AG04450 (cell line): ENCODE results near the gene DNAAF2. TPM values are rescaled to one million over a fixed set of nuclear protein-coding genes. Genes with fewer than 3 reads are reported as not detected.
"Not testable (repeated sequence)": the region's sequence is repeated elsewhere in the genome, so short reads cannot be mapped to it uniquely, and the experiment has no call there.

Experiments used
- CTCF ChIA-PET: fragments of 300-600, 350-600 bp; formaldehyde crosslinking; extraction: SDS; loops from one replicate; lab custom pipeline; 2022; ENCODE audit warnings: antibody characterized with exemption, inconsistent platforms; lab: Charles Lee
- POLR2A ChIA-PET: fragments of 350-600 bp; formaldehyde crosslinking; extraction: SDS; loops from one replicate; lab custom pipeline; 2021; ENCODE audit warnings: antibody characterized with exemption, inconsistent platforms; lab: Yijun Ruan, JAX
- DNase-seq: peaks from one replicate; pipeline ENCODE4 v3.0.0-alpha.2; 2011; ENCODE audit warnings: low read depth, low spot score
- H3K27ac ChIP-seq: one replicate; pipeline ENCODE4 v1.5.1; 2012; ENCODE audit warnings: low read depth, low read length, control low read depth
- H3K27me3 ChIP-seq: one replicate; pipeline ENCODE4 v1.6.0; 2012; ENCODE audit warnings: low read length; ENCODE audit not compliant: control insufficient read depth, insufficient read depth
- H3K4me3 ChIP-seq: 2 replicates; pipeline ENCODE4 v1.5.1; 2011; ENCODE audit warnings: mild to moderate bottlenecking, low read depth, low read length, control low read depth
- H3K9me3 ChIP-seq: 2 replicates; pipeline ENCODE4 v1.5.1; 2012; ENCODE audit warnings: low read length; ENCODE audit not compliant: control insufficient read depth, insufficient read depth
- polyA plus RNA-seq: library from polyadenylated mRNA; depleted of rRNA; stranded (reverse); fragments of >200 nt; gene quantifications from 2 replicates; pipeline ENCODE4 v1.2.3, GENCODE V29; 2011
- TF ChIP-seq, protein P1 (sequence below): IDR thresholded peaks from 2 replicates; pipeline ENCODE4 v1.5.1; 2011; ENCODE audit warnings: low read depth, low read length, control low read depth, inconsistent platforms

Gene DNAAF2
- polyA plus RNA-seq, 1 experiment = 9.1 TPM

DNA sequence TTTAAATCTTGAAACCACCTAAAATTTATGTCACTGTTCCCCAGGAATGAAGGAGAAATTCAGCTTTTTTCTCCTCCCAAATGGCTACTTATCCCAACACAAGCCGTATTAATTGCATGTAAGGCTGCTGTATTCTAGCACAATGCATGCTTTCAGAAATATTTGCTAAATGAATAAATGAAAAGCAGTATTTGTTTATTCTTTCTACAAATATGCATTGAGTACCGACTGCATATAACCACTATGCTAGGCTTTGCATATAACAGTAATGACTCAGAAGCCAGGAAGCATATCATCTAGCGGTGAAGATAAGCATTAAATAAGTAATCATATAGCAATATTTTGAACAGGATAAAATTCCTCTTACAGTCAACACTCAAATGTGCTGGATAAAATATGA lies 42.0 kb downstream of the DNAAF2 start:
- Histone ChIP-seq H3K4me3 (no peak overlapping the region), H3K27me3 (no peaks in the 10 kb centered on the region), H3K9me3 (no peaks in the 10 kb centered on the region), H3K27ac (peak overlapping the region; percentile 52)
- ChIA-PET POLR2A (interaction anchor here (0.6 kb wide), 2 partner anchors 28 to 411 kb away, joined by 3 to 4 read pairs; partner anchors contain the start of genes MGAT2 and RPL36AL), CTCF (no interaction called here)
- peak; percentile 60 for DNase-seq
- TF ChIP-seq, protein P1, sequence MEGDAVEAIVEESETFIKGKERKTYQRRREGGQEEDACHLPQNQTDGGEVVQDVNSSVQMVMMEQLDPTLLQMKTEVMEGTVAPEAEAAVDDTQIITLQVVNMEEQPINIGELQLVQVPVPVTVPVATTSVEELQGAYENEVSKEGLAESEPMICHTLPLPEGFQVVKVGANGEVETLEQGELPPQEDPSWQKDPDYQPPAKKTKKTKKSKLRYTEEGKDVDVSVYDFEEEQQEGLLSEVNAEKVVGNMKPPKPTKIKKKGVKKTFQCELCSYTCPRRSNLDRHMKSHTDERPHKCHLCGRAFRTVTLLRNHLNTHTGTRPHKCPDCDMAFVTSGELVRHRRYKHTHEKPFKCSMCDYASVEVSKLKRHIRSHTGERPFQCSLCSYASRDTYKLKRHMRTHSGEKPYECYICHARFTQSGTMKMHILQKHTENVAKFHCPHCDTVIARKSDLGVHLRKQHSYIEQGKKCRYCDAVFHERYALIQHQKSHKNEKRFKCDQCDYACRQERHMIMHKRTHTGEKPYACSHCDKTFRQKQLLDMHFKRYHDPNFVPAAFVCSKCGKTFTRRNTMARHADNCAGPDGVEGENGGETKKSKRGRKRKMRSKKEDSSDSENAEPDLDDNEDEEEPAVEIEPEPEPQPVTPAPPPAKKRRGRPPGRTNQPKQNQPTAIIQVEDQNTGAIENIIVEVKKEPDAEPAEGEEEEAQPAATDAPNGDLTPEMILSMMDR = peak; percentile 20

DNA sequence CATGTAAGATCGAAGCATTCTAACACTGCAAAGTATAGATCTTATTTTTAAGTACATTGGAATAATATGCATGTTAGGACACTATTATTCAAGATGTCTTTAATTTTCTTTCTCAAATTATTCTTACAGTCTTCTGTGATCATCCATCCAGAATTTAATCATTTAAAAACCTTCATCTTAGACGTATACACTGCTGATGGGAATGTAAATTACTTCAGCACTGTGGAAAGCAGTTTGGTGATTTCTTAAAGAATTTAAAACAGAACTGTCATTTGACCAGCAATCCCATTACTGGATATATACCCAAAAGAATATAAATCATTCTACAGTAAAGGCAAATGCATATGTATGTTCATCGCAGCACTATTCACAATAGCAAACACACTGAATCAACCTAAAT lies 45.7 kb downstream of the DNAAF2 start:
- POLR2A ChIA-PET = no interaction called here

DNA sequence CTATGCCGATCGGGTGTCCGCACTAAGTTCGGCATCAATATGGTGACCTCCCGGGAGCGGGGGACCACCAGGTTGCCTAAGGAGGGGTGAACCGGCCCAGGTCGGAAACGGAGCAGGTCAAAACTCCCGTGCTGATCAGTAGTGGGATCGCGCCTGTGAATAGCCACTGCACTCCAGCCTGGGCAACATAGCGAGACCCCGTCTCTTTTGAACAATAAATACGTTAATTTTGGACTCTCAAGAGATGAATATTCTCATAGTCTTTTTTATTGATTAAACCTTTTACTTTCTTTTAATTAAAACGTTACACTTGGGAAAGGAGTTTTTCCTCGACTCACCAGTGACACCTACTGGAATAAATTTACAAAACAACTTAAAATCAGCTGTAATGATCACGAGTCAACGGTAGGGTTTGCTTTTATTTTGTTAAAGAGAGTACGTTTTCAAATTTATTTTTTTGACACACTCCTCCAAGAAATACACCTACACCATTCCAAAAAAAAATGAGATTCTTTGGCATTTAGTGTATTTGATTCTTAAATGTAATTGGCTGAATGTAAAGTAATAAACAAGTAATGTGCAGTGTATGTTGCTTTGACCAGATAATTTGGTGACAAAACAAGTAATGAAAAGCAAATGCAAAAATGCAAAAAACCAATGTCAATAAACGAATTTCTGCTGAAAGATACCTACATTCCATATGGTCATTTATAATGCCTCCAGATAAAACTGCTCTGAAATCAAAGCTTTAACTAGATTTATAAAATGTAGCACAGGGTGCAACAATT lies 48.2 kb downstream of the DNAAF2 start:
- Histone ChIP-seq H3K27ac (peak overlapping the region; percentile 39), H3K27me3 (no peaks in the 10 kb centered on the region), H3K9me3 (no peaks in the 10 kb centered on the region), H3K4me3 (peak overlapping the region; percentile 39)
- CTCF ChIA-PET = interaction anchor here (0.6 to 3.7 kb wide), 14 partner anchors 8 to 181 kb away, joined by 3 to 37 read pairs (median 4); partner anchors contain the start of genes KLHDC2, MGAT2 and RPL36AL
- POLR2A ChIA-PET = interaction anchor here (0.6 to 1.9 kb wide), 8 partner anchors 8 to 222 kb away, joined by 3 to 21 read pairs (median 8); partner anchors contain the start of genes DNAAF2, KLHDC2, LRR1 and MGAT2
- TF ChIP-seq, protein P1 = peak; percentile 73
- DNase-seq = no peak

More for the DNA sequence above, 45.7 kb downstream of the DNAAF2 start:
- DNase-seq = no peak
- TF ChIP-seq, protein P1 = no peak
- Histone ChIP-seq H3K27ac (no peak overlapping the region), H3K9me3 (no peaks in the 10 kb centered on the region), H3K27me3 (no peaks in the 10 kb centered on the region), H3K4me3 (no peak overlapping the region)
- CTCF ChIA-PET = no interaction called here

DNA sequence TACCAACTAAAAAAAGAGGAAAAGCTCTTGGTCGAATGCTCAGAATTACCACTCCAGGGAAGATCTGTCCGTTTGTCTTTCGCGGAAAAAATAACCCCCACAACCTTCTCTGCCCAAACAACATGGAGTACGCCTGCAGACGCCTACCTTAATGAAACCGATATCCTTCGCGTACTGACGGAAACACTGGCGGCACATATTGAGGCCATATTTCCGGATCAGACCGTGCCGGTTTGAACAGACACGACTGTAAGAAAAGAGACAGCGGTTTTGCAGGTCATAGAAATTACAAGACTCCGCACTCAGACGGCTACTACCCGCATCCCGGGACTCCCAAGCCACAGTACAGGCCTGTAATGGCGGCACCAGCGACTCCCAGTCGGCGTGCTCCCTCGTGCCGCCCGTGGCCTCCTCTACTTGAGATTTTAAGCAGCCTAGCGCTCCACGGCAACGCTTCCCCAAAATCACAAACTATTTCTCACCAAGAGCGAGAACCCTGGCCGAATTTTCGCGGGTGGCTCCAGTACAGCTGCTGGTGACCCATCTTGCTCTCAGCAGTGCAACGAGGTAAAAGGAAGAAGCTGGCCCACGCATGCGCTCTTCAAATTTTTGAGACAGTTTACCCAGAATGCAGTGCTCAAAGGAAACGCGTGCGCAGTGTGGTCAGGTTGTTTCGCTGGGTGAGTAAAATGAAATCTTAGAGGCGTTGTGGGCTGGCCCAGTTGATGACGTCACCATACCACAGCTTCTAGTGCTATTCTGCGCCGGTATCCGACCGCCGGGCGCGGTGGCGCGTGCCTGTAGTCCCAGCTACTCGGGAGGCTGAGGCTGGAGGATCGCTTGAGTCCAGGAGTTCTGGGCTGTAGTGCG lies 49.0 kb downstream of the DNAAF2 start, which contains the start of gene RPS29:
RPS29 (minus strand) TSS at position 578 of the 870 bp plus-strand sequence; CDS start at position 544, 34 bp downstream.
- POLR2A ChIA-PET = interaction anchor here (0.6 to 1.9 kb wide), 10 partner anchors 9 to 223 kb away, joined by 3 to 21 read pairs (median 6); partner anchors contain the start of genes DNAAF2, KLHDC2, LRR1 and MGAT2
- peak; percentile 99 for DNase-seq
- H3K27ac ChIP-seq = peak within 1 kb of the TSS; percentile 67
- H3K9me3 ChIP-seq = no peaks in the 10 kb centered on the region
- H3K4me3 ChIP-seq = peak within 1 kb of the TSS; percentile 95
- H3K27me3 ChIP-seq = no peaks in the 10 kb centered on the region
- CTCF ChIA-PET = interaction anchor here (1.1 to 3.7 kb wide), 5 partner anchors 15 to 125 kb away, joined by 4 to 37 read pairs (median 8); no protein-coding TSS in a partner anchor
- TF ChIP-seq, protein P1 = no peak

DNA sequence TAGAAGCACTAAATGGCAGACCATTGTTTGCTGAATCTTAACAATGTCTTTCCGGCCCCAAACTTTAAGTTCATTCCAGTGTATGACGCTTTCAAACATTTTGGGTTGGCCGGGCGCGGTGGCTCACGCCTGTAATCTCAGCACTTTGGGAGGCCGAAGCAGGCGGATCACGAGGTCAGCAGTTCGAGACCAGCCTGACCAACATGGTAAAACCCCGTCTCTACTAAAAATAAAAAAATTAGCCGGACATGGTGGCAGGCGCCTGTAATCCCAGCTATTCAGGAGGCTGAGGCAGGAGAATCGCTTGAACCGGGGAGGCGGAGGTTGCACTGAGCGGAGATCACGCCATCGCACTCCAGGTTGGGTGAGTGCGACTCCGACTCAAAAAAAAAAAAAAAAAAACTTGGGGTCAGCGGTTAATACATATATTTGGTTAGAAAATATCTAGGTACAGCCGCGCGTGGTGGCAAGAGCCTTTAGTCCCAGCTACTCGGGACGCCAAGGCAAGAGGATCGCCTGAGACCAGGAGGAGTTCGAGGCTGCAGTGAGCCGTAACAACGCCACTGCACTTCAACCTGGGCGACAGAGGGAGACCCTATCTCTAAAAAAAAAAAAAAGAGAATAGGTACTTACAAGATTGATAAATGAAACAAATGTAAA lies 49.9 kb downstream of the DNAAF2 start:
- peak overlapping the region; percentile 95 for H3K4me3 ChIP-seq
- H3K27me3 ChIP-seq, H3K27ac ChIP-seq, DNase-seq, H3K9me3 ChIP-seq, CTCF ChIA-PET: not testable (repeated sequence)
- POLR2A ChIA-PET = interaction anchor here (0.7 to 1.9 kb wide), 3 partner anchors 10 to 49 kb away, joined by 3 to 12 read pairs (median 3); partner anchors contain the start of gene LRR1
